ACHN (cell line): ENCODE measurements around the gene PCDHB14.

Experiments
- DNase-seq: peaks from one replicate; pipeline ENCODE4 v3.0.0-alpha.2; 2015
- in situ Hi-C: cut with HindIII; loops from 2 replicates; pipeline ENCODE4 v1.10.0; 2017; ENCODE audit warnings: low sequenced_read_pairs, low pct_ligation_motif_present, low pct_unique_long_range_greater_than_20kb

The PCDHB14 gene

GRCh38 chr5:141258464-141258863 is 35.3 kb downstream of the PCDHB14 start:
- in situ Hi-C loops, result no loop called here
- no peak for DNase-seq

- DNase-seq, result no peak
- in situ Hi-C loops, result no loop called here
These were observed 35.8 kb downstream of the PCDHB14 start for GRCh38 chr5:141258948-141259347.

GRCh38 chr5:141260458-141261237 is 37.5 kb downstream of the PCDHB14 start:
- no peak for DNase-seq
- in situ Hi-C loops, result no loop called here

- in situ Hi-C loops, result no loop called here
- DNase-seq, result no peak
These were observed 38.0 kb downstream of the PCDHB14 start for GRCh38 chr5:141261238-141261546.

GRCh38 chr5:141269195-141269594 is 46.1 kb downstream of the PCDHB14 start:
- DNase-seq, result no peak
- in situ Hi-C loops, result no loop called here

- in situ Hi-C loops, result no loop called here
- no peak for DNase-seq
These were observed 49.8 kb downstream of the PCDHB14 start for GRCh38 chr5:141272906-141273305.
